Testis (tissue), 2 donors: ENCODE measurements around the gene MLLT1.

Source experiments
- POLR2A ChIP-seq: fragments of 450-650 bp; IDR thresholded peaks from one replicate; pipeline ENCODE4 v1.6.1; 2017; ENCODE audit warnings: antibody characterized with exemption, mild to moderate bottlenecking, moderate library complexity
- TF ChIP-seq, protein P1 (sequence below), 3 experiments: fragments of 450-650 bp in 2 of 3; fragments of 200-600 bp in 1 of 3; sonication (generic) in 1 of 3; IDR thresholded peaks; one replicate each; pipeline ENCODE4 v1.5.1; 2016 to 2019; ENCODE audit warnings: antibody characterized with exemption in 3 of 3, mild to moderate bottlenecking in 2 of 3, moderate library complexity in 1 of 3

DNA sequence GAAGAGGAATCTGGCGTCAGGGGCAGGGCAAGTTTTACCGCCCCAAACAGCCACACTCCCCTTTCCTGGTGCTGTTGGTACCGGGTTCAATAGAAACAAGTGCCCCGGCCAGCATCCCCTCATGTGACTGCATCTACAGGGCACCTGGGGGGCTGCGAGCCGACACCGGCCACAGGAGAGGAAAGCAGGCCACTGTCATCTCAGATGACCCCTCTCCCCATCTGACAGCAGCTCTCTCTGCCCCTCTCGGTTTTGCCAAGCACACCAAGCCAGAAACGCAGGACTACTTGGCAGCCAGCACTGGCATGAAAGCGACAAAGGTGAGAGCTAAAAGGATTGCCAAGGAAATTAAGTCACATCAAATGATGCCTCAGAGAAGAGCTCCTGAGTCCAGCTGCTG, 37.1 kb downstream of the MLLT1 start:
- TF ChIP-seq, protein P1, sequence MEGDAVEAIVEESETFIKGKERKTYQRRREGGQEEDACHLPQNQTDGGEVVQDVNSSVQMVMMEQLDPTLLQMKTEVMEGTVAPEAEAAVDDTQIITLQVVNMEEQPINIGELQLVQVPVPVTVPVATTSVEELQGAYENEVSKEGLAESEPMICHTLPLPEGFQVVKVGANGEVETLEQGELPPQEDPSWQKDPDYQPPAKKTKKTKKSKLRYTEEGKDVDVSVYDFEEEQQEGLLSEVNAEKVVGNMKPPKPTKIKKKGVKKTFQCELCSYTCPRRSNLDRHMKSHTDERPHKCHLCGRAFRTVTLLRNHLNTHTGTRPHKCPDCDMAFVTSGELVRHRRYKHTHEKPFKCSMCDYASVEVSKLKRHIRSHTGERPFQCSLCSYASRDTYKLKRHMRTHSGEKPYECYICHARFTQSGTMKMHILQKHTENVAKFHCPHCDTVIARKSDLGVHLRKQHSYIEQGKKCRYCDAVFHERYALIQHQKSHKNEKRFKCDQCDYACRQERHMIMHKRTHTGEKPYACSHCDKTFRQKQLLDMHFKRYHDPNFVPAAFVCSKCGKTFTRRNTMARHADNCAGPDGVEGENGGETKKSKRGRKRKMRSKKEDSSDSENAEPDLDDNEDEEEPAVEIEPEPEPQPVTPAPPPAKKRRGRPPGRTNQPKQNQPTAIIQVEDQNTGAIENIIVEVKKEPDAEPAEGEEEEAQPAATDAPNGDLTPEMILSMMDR (IDR thresholded peaks at IDR 0.05): no peak
- no peak for TF ChIP-seq POLR2A
